B cell (primary cell): ENCODE measurements around the gene BBS1. TPM values are rescaled to one million over a fixed set of nuclear protein-coding genes. Genes with fewer than 3 reads are reported as not detected.

ENCODE experiments used
- ATAC-seq: fragments of 200-7000 bp; cut with Tn5 transposase; one replicate; pipeline ENCODE4 v1.10.0; 2021; ENCODE audit warnings: low read depth, mild to moderate bottlenecking, moderate number of reproducible peaks, moderate library complexity
- CTCF ChIA-PET: fragments of 350-600 bp; sonication (Branson Sonifier 250); formaldehyde crosslinking; loops from one replicate; lab custom pipeline; 2021; ENCODE audit warnings: antibody characterized with exemption, inconsistent platforms; lab: Charles Lee
- POLR2A ChIA-PET: fragments of 350-600 bp; sonication (Branson Sonifier 250); formaldehyde crosslinking; loops from one replicate; lab custom pipeline; 2021; ENCODE audit warnings: antibody characterized with exemption; lab: Charles Lee
- DNase-seq: peaks from one replicate; pipeline ENCODE4 v3.0.0; 2013
- H2AFZ ChIP-seq: 2 replicates; pipeline ENCODE4 v1.6.1; 2012; ENCODE audit warnings: mild to moderate bottlenecking, low read depth, low read length; ENCODE audit not compliant: insufficient read depth, poor library complexity, severe bottlenecking
- H3K27ac ChIP-seq, 2 donors: 1 replicate in 1 of 2; 2 replicates in 1 of 2; pipeline ENCODE4 v1.5.1; 2012 to 2013; ENCODE audit warnings: low read length in 2 of 2, mild to moderate bottlenecking in 2 of 2, moderate library complexity in 1 of 2
- H3K27me3 ChIP-seq, 4 experiments: fragments of 200-600 bp in 1 of 4; sonication (generic) in 1 of 4; replicated peaks in 1 of 4; 1 replicate in 2 of 4; 2 replicates in 2 of 4; pipeline versions ENCODE4 v1.6.1 to v1.7.0; 2013 to 2016; ENCODE audit warnings: low read length in 3 of 4, mild to moderate bottlenecking in 2 of 4, mixed read lengths in 1 of 4, moderate library complexity in 1 of 4; ENCODE audit not compliant: insufficient read depth in 4 of 4, control insufficient read depth in 3 of 4; ENCODE audit errors: control extremely low read depth in 1 of 4
- H3K36me3 ChIP-seq, 2 experiments: replicated peaks in 1 of 2; 1 replicate in 1 of 2; 2 replicates in 1 of 2; pipeline versions ENCODE4 v1.6.1 to v1.7.1; 2013; ENCODE audit warnings: low read length in 1 of 2; ENCODE audit not compliant: insufficient read depth in 2 of 2, control insufficient read depth in 1 of 2; ENCODE audit errors: control extremely low read depth in 1 of 2, extremely low read depth in 1 of 2
- H3K4me1 ChIP-seq, 2 donors: fragments of 200-600 bp in 1 of 2; sonication (generic) in 1 of 2; 1 replicate in 1 of 2; 2 replicates in 1 of 2; pipeline versions ENCODE4 v1.5.1 to v1.6.1; 2013 to 2017; ENCODE audit warnings: low read length in 2 of 2; ENCODE audit not compliant: control insufficient read depth in 2 of 2, insufficient read depth in 2 of 2
- H3K4me2 ChIP-seq: replicated peaks from 2 replicates; pipeline ENCODE3; 2012; ENCODE audit warnings: mild to moderate bottlenecking, low read depth, low read length; ENCODE audit not compliant: poor library complexity, severe bottlenecking
- H3K4me3 ChIP-seq, 5 experiments: fragments of 200-600 bp in 1 of 5; sonication (generic) in 1 of 5; 1 replicate in 3 of 5; 2 replicates in 2 of 5; pipeline versions ENCODE4 v1.5.1 to v1.7.0; 2011 to 2016; ENCODE audit warnings: low read length in 4 of 5, mild to moderate bottlenecking in 4 of 5, low read depth in 2 of 5, control low read depth in 1 of 5, moderate library complexity in 1 of 5; ENCODE audit not compliant: insufficient read depth in 1 of 5; ENCODE audit errors: control extremely low read depth in 1 of 5, extremely low read depth in 1 of 5
- H3K79me2 ChIP-seq: fragments of 200-600 bp; sonication (generic); one replicate; pipeline ENCODE4 v1.6.0; 2016; ENCODE audit warnings: low read length; ENCODE audit not compliant: control insufficient read depth, insufficient read depth
- H3K9ac ChIP-seq: fragments of 200-600 bp; sonication (generic); 2 replicates; pipeline ENCODE4 v1.6.1; 2017; ENCODE audit warnings: mild to moderate bottlenecking, low read length, moderate library complexity
- H3K9me3 ChIP-seq, 3 donors: one replicate each; pipeline versions ENCODE4 v1.6.1 to v1.7.1; 2013; ENCODE audit warnings: low read length in 2 of 3; ENCODE audit not compliant: control insufficient read depth in 2 of 3, insufficient read depth in 1 of 3; ENCODE audit errors: control extremely low read depth in 1 of 3
- H4K20me1 ChIP-seq: 2 replicates; pipeline ENCODE4 v1.6.0; 2012; ENCODE audit warnings: mild to moderate bottlenecking, low read length; ENCODE audit not compliant: insufficient read depth, control insufficient read depth, poor library complexity, severe bottlenecking
- H3K27ac Mint-ChIP-seq: one replicate; pipeline ENCODE4 v1.8.0; 2021; ENCODE audit warnings: mixed read lengths
- H3K27me3 Mint-ChIP-seq: one replicate; pipeline ENCODE4 v1.8.0; 2021; ENCODE audit warnings: mixed read lengths
- H3K4me1 Mint-ChIP-seq: one replicate; pipeline ENCODE4 v1.8.0; 2021; ENCODE audit warnings: mixed read lengths
- H3K4me3 Mint-ChIP-seq: one replicate; pipeline ENCODE4 v1.8.0; 2021; ENCODE audit warnings: mixed read lengths
- H3K9me3 Mint-ChIP-seq: one replicate; pipeline ENCODE4 v1.8.0; 2022; ENCODE audit warnings: mixed read lengths; ENCODE audit not compliant: insufficient read depth
- CTCF ChIP-seq: fragments of 200-600 bp; IDR thresholded peaks from one replicate; pipeline ENCODE4 v1.8.0; 2022; ENCODE audit warnings: antibody characterized with exemption, mild to moderate bottlenecking
- EZH2 ChIP-seq: IDR thresholded peaks from 2 replicates; pipeline ENCODE4 v1.6.1; 2012; ENCODE audit warnings: borderline replicate concordance, low read depth, mild to moderate bottlenecking, moderate library complexity, low read length; ENCODE audit not compliant: insufficient read depth, poor library complexity, severe bottlenecking
- WGBS: methylation state at CpG from one replicate; pipeline ENCODE4 v1.1.5; 2013; ENCODE audit warnings: missing lambda C conversion rate; ENCODE audit not compliant: insufficient coverage; 5-methylcytosine and 5-hydroxymethylcytosine counted together
- intact Hi-C: fragments of 100-400 bp; cut with micrococcal nuclease; formaldehyde crosslinking; loops from one replicate; pipeline ENCODE4 v1.10.0; 2022
- polyA plus RNA-seq: library from polyadenylated mRNA; depleted of rRNA; stranded (reverse); fragments of >200 nt; gene quantifications from 2 replicates; pipeline ENCODE4 v1.2.3, GENCODE V29; 2012
- total RNA-seq, 2 donors: library from RNA; stranded (reverse); fragments of 120-200 nt in 1 of 2; gene quantifications; 1 replicate in 1 of 2; 2 replicates in 1 of 2; pipeline versions ENCODE4 v1.2.3 to v1.2.4, GENCODE V29; 2013 to 2022

The BBS1 gene
- total and polyA plus RNA-seq, 2 donors (not counting 1 experiment from before 2014, with no cell fraction given) = 20.4 to 52.5 TPM

GRCh38 chr11:66529069-66529468 lies 18.6 kb downstream of the BBS1 start:
- no peaks in the 10 kb centered on the region for H3K4me1 ChIP-seq
- H3K4me3 ChIP-seq = no peak overlapping the region
- Mint-ChIP-seq H3K27me3 (no peaks in the 10 kb centered on the region), H3K4me3 (no peak overlapping the region), H3K9me3 (no peaks in the 10 kb centered on the region), H3K4me1 (no peaks in the 10 kb centered on the region), H3K27ac (no peak overlapping the region)
- H4K20me1 ChIP-seq = no peaks in the 10 kb centered on the region
- no peak overlapping the region for H2AFZ ChIP-seq
- no peaks in the 10 kb centered on the region for H3K27me3 ChIP-seq
- intact Hi-C loops = no loop called here
- no peak overlapping the region for H3K9ac ChIP-seq
- H3K79me2 ChIP-seq = no peaks in the 10 kb centered on the region
- no peaks in the 10 kb centered on the region for H3K9me3 ChIP-seq
- ATAC-seq (no peak), DNase-seq (no peak)
- no peak for TF ChIP-seq CTCF
- TF ChIP-seq EZH2 = no peak
- ChIA-PET POLR2A (no interaction called here), CTCF (no interaction called here)
- WGBS = 91% methylated on average over 10 of the region's 10 CpGs
- H3K4me2 ChIP-seq = no peak overlapping the region
- H3K27ac ChIP-seq = no peak overlapping the region
- H3K36me3 ChIP-seq = peaks cover 0 to 19% of the 10 kb centered on the region in 2 experiments

GRCh38 chr11:66529655-66530054 lies 19.2 kb downstream of the BBS1 start:
- H2AFZ ChIP-seq = no peak overlapping the region
- H3K4me1 ChIP-seq = no peaks in the 10 kb centered on the region
- Mint-ChIP-seq H3K27ac (no peak overlapping the region), H3K4me3 (no peak overlapping the region), H3K4me1 (no peaks in the 10 kb centered on the region), H3K9me3 (no peaks in the 10 kb centered on the region), H3K27me3 (no peaks in the 10 kb centered on the region)
- no peak overlapping the region for H3K4me2 ChIP-seq
- DNase-seq (no peak), ATAC-seq (no peak)
- H3K4me3 ChIP-seq = no peak overlapping the region
- WGBS = 97% methylated on average over 10 of the region's 13 CpGs
- H3K27ac ChIP-seq = no peak overlapping the region
- no peaks in the 10 kb centered on the region for H3K27me3 ChIP-seq
- TF ChIP-seq EZH2 = no peak
- no peak for TF ChIP-seq CTCF
- POLR2A ChIA-PET = no interaction called here
- H3K79me2 ChIP-seq = no peaks in the 10 kb centered on the region
- no peak overlapping the region for H3K9ac ChIP-seq
- peaks cover 0 to 19% of the 10 kb centered on the region in 2 experiments for H3K36me3 ChIP-seq
- CTCF ChIA-PET = no interaction called here
- H4K20me1 ChIP-seq = no peaks in the 10 kb centered on the region
- no peaks in the 10 kb centered on the region for H3K9me3 ChIP-seq
- intact Hi-C loops = no loop called here
